ENCODE measurements around the gene WASHC2A. TPM values are rescaled to one million over a fixed set of nuclear protein-coding genes. Genes with fewer than 3 reads are reported as not detected.

WASHC2A gene
- total RNA-seq: 50.0 and 73.3 TPM in 2 replicates

GRCh38 chr10:50067546-50068351 is at the start of gene WASHC2A:
WASHC2A (plus strand) TSS chr10:50067954; CDS start chr10:50068006, 52 bp downstream.

Other genes with a start within 250 kb of the WASHC2A start
- gene PARG, start 125.9 kb upstream of the WASHC2A start, total RNA-seq: 29.6 and 31.6 TPM in 2 replicates
- 19.5 and 25.1 TPM in 2 replicates for gene TIMM23B, start 125.9 kb upstream of the WASHC2A start, total RNA-seq
- 3.4 and 3.5 TPM in 2 replicates for gene AGAP6, start 79.5 kb upstream of the WASHC2A start, total RNA-seq
- 0.78 and 0.97 TPM in 2 replicates for gene ASAH2, start 183.6 kb downstream of the WASHC2A start, total RNA-seq

Data from articular chondrocyte of knee joint (primary cell).